ENCODE measurements around the gene DDX10. TPM values are rescaled to one million over a fixed set of nuclear protein-coding genes. Genes with fewer than 3 reads are reported as not detected.

DDX10 gene
- total RNA-seq, 1 experiment from 2014 or later = 78.3 TPM

DNA sequence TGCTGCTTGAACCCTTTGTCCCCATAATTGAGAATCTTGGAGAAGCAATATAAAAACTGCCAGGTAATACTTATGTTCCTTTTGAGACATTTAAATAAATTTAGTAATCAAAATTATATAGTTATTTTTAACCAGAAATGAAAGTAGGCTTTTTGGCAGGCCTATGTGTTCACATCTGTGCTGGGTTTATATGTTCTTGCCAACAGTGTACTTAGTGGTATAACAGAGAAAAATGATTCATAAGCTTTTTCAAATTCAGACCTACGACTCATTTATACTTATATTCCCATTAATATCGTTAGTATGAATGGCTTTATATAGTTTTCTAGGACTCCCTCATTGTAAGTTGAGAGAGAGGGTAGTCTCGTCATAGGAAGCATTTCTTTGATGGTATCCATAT lies 79.0 kb downstream of the DDX10 start:
- Histone ChIP-seq H3K4me3 (ENCODE audit: low read depth, low read length) (no peak overlapping the region), H3K4me1 (no peaks in the 10 kb centered on the region), H3K9me3 (peaks cover 12% of the 10 kb centered on the region; the same call in 1 of the 2 replicates), H3K27me3 (replicated peaks; ENCODE audit: control insufficient read depth, insufficient read depth, low read length) (no peaks in the 10 kb centered on the region), H3K36me3 (ENCODE audit: control insufficient read depth, insufficient read depth, low read length) (no peaks in the 10 kb centered on the region)
- Mint-ChIP-seq H3K4me3 (ENCODE audit: unreplicated experiment) (no peak overlapping the region), H3K4me1 (ENCODE audit: low read depth, unreplicated experiment) (no peaks in the 10 kb centered on the region), H3K27ac (ENCODE audit: unreplicated experiment) (no peak overlapping the region), H3K9me3 (ENCODE audit: unreplicated experiment) (peaks cover 24% of the 10 kb centered on the region), H3K36me3 (ENCODE audit: insufficient read depth, unreplicated experiment) (peaks cover 25% of the 10 kb centered on the region), H3K27me3 (ENCODE audit: insufficient read depth, unreplicated experiment) (no peaks in the 10 kb centered on the region)
- intact Hi-C loops (cut with micrococcal nuclease; ENCODE audit: unreplicated experiment) = no loop called here
- TF ChIP-seq, protein P1, sequence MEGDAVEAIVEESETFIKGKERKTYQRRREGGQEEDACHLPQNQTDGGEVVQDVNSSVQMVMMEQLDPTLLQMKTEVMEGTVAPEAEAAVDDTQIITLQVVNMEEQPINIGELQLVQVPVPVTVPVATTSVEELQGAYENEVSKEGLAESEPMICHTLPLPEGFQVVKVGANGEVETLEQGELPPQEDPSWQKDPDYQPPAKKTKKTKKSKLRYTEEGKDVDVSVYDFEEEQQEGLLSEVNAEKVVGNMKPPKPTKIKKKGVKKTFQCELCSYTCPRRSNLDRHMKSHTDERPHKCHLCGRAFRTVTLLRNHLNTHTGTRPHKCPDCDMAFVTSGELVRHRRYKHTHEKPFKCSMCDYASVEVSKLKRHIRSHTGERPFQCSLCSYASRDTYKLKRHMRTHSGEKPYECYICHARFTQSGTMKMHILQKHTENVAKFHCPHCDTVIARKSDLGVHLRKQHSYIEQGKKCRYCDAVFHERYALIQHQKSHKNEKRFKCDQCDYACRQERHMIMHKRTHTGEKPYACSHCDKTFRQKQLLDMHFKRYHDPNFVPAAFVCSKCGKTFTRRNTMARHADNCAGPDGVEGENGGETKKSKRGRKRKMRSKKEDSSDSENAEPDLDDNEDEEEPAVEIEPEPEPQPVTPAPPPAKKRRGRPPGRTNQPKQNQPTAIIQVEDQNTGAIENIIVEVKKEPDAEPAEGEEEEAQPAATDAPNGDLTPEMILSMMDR (IDR thresholded peaks at IDR 0.05; ENCODE audit: insufficient read depth in 1 of 2, low read depth in 1 of 2, low read length in 1 of 2, severe bottlenecking in 1 of 2, unreplicated experiment in 1 of 2) = no peak
- DNase-seq = no peak
- ChIA-PET POLR2A (no interaction called here), CTCF (no interaction called here)
- no TSS peak for BruUV-seq (replicated peaks)

DNA sequence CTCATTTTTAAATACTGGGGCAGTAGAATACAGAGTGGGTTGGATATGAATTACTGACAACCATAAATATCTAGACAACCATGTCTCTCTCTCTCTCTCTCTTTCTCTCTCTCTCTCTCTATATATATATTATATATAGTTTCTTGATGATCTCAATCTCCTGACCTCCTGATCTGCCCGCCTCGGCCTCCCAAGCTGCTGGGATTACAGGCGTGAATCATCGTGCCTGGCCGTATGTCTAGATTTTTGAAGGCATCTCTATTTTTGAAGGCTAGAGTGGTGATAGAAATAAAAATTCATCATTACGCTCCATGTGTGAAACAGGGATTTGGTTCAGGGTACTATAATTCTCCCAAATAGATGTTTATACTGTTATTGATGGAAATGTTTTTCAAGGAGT lies 84.1 kb downstream of the DDX10 start:
- Mint-ChIP-seq H3K9me3 (ENCODE audit: unreplicated experiment) (no peaks in the 10 kb centered on the region), H3K4me3 (ENCODE audit: unreplicated experiment) (no peak overlapping the region), H3K27ac (ENCODE audit: unreplicated experiment) (no peak overlapping the region), H3K36me3 (ENCODE audit: insufficient read depth, unreplicated experiment) (no peaks in the 10 kb centered on the region), H3K27me3 (ENCODE audit: insufficient read depth, unreplicated experiment) (no peaks in the 10 kb centered on the region), H3K4me1 (ENCODE audit: low read depth, unreplicated experiment) (no peaks in the 10 kb centered on the region)
- Histone ChIP-seq H3K36me3 (ENCODE audit: control insufficient read depth, insufficient read depth, low read length) (no peaks in the 10 kb centered on the region), H3K9me3 (no peaks in the 10 kb centered on the region), H3K4me3 (ENCODE audit: low read depth, low read length) (no peak overlapping the region), H3K27me3 (replicated peaks; ENCODE audit: control insufficient read depth, insufficient read depth, low read length) (no peaks in the 10 kb centered on the region), H3K4me1 (no peaks in the 10 kb centered on the region)
- POLR2A ChIA-PET = no interaction called here
- DNase-seq = no peak
- CTCF ChIA-PET = no interaction called here
- no TSS peak for BruUV-seq (replicated peaks)
- TF ChIP-seq, protein P1 (IDR thresholded peaks at IDR 0.05; ENCODE audit: insufficient read depth in 1 of 2, low read depth in 1 of 2, low read length in 1 of 2, severe bottlenecking in 1 of 2, unreplicated experiment in 1 of 2) = no peak
- intact Hi-C loops (cut with micrococcal nuclease; ENCODE audit: unreplicated experiment) = no loop called here

DNA sequence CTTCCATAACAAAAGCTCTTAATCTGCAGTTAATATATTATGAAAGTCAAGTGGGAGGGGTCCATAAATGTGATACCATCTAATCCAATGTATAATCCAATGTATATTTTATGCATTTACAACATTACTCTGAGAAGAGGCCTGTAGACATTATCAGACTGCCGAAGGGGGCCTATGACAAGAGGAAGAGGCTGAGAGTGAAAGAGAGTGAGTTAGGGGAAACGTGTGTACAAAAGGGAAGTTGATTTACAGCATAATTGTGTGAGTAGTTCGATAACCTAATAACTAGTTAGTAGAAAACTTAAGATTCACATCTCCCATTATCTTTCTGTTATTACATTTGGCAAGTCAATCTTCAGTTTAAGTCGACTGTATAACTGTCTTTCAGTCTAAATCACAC lies 86.6 kb downstream of the DDX10 start:
- ChIA-PET POLR2A (no interaction called here), CTCF (no interaction called here)
- no peak for DNase-seq
- Histone ChIP-seq H3K27me3 (replicated peaks; ENCODE audit: control insufficient read depth, insufficient read depth, low read length) (no peaks in the 10 kb centered on the region), H3K4me3 (ENCODE audit: low read depth, low read length) (no peak overlapping the region), H3K4me1 (peaks cover 5% of the 10 kb centered on the region; the same call in 1 of the 2 replicates), H3K9me3 (no peaks in the 10 kb centered on the region), H3K36me3 (ENCODE audit: control insufficient read depth, insufficient read depth, low read length) (no peaks in the 10 kb centered on the region)
- H3K27ac Mint-ChIP-seq (ENCODE audit: unreplicated experiment) = no peak overlapping the region
- no peaks in the 10 kb centered on the region for H3K36me3 Mint-ChIP-seq (ENCODE audit: insufficient read depth, unreplicated experiment)
- no TSS peak for BruUV-seq (replicated peaks)
- H3K27me3 Mint-ChIP-seq (ENCODE audit: insufficient read depth, unreplicated experiment) = no peaks in the 10 kb centered on the region
- H3K4me1 Mint-ChIP-seq (ENCODE audit: low read depth, unreplicated experiment) = peaks cover 7% of the 10 kb centered on the region
- H3K9me3 Mint-ChIP-seq (ENCODE audit: unreplicated experiment) = no peaks in the 10 kb centered on the region
- TF ChIP-seq, protein P1 (IDR thresholded peaks at IDR 0.05; ENCODE audit: insufficient read depth in 1 of 2, low read depth in 1 of 2, low read length in 1 of 2, severe bottlenecking in 1 of 2, unreplicated experiment in 1 of 2) = no peak
- H3K4me3 Mint-ChIP-seq (ENCODE audit: unreplicated experiment) = no peak overlapping the region
- intact Hi-C loops (cut with micrococcal nuclease; ENCODE audit: unreplicated experiment) = loop anchor here (2.0 kb wide), 1 partner anchor 39 kb away; no protein-coding TSS in a partner anchor

All from Caco-2 (cell line).